ENCODE measurements around the gene CHP1. TPM values are rescaled to one million over a fixed set of nuclear protein-coding genes. Genes with fewer than 3 reads are reported as not detected.
"Not testable (repeated sequence)": the region's sequence is repeated elsewhere in the genome, so short reads cannot be mapped to it uniquely, and the experiment has no call there.

CHP1 gene
- total and polyA plus RNA-seq, 7 experiments from 2014 or later, result 11.0 to 70.6 (median 21.1) TPM

DNA sequence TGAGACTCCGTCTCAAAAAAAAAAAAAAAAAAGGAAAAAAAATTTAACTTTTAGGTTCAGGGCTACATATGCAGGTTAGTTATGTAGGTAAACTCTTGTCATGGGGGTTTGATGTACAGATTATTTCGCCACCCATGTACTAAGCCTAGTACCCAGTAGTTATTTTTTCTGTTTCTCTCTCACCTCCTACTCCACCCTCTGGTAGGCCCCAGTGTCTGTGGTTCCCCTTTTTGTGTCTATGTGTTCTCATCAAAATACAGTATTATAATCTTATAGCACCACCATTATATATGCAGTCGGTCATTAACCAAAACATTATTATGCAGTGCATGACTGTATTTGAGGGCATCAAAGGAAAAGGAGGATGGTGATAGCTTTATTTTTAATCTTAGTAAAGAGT, 47.3 kb downstream of the CHP1 start:
- Mint-ChIP-seq H3K27ac (peak overlapping the region in 2 of 9 donors; percentile 12 to 50), H3K9me3 (no peaks in the 10 kb centered on the region), H3K4me1 (peaks cover 0 to 9% (median 9%) of the 10 kb centered on the region in 7 donors), H3K36me3 (peaks cover 0 to 23% (median 8%) of the 10 kb centered on the region in 5 donors), H3K4me3 (no peak overlapping the region), H3K27me3 (no peaks in the 10 kb centered on the region)
- no peak overlapping the region for H3K27ac ChIP-seq (ENCODE audit: low read depth, low read length)
- intact Hi-C loops (cut with micrococcal nuclease), result no loop called here
- ChIA-PET POLR2A (interaction anchor here (0.7 kb wide), 1 partner anchor 1212 kb away, joined by 3 read pairs; the partner anchor contains the start of gene ZNF106), CTCF (interaction anchor here (0.7 kb wide), 1 partner anchor 1623 kb away, joined by 4 read pairs; no protein-coding TSS in a partner anchor)
- H3K36me3 ChIP-seq (ENCODE audit: control insufficient read depth in 2 of 3, insufficient read depth in 3 of 3, low read length in 3 of 3), result peaks cover 0 to 7% (median 0%) of the 10 kb centered on the region in 3 experiments
- no peaks in the 10 kb centered on the region for H3K9me3 ChIP-seq (ENCODE audit: control insufficient read depth in 2 of 3, low read length in 3 of 3)
- H3K4me1 ChIP-seq (ENCODE audit: control insufficient read depth in 2 of 2, insufficient read depth in 2 of 2, low read length in 2 of 2), result peaks cover 4 to 6% of the 10 kb centered on the region in 2 donors
- DNase-seq (no peak), ATAC-seq (no peak)
- H3K27me3 ChIP-seq (ENCODE audit: control insufficient read depth in 2 of 2, insufficient read depth in 2 of 2, low read length in 2 of 2), result no peaks in the 10 kb centered on the region
- no peak overlapping the region for H3K4me3 ChIP-seq (ENCODE audit: low read length)

DNA sequence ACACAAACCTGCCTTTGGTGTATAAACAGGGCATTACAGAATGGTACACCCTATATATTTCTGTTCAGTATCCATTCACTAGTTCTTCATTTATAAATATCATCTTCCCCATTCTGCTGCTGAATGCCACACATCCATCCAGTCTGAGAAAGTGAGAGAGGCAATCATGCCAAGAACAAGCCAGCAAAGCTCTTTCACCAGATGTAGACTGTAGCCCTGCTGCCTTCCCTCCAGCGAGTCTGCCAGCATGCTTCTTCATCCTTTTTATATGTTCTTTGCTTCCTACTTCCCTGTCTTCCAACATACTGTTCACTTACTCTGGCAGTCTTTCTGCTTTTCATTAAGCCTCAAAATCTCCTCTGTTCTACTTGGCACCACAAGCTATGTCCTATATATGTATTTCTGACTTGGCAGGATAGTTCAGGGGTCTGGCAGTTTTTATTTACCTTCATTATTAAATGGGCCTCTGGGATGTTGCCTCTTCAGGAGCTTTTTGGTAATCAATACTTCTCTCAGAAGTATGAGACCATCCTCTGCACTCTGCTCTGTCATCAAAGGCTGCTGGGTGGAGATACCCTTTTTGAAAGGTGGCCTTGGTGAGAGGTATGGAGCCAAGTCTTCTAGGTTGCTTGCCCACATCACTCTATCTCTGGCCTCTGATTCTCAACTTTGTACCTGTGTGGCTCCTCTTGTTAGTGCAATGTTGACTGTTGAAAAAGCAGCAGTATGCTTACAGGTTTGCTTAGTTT, 48.6 kb downstream of the CHP1 start:
- Histone ChIP-seq H3K4me3 (ENCODE audit: low read length) (no peak overlapping the region), H3K36me3 (ENCODE audit: control insufficient read depth in 2 of 3, insufficient read depth in 3 of 3, low read length in 3 of 3) (peaks cover 0 to 7% (median 6%) of the 10 kb centered on the region in 3 experiments), H3K4me1 (ENCODE audit: control insufficient read depth in 2 of 2, insufficient read depth in 2 of 2, low read length in 2 of 2) (peaks cover 6 to 7% of the 10 kb centered on the region in 2 donors), H3K9me3 (ENCODE audit: control insufficient read depth in 2 of 3, low read length in 3 of 3) (no peaks in the 10 kb centered on the region), H3K27ac (ENCODE audit: low read depth, low read length) (no peak overlapping the region), H3K27me3 (ENCODE audit: control insufficient read depth in 2 of 2, insufficient read depth in 2 of 2, low read length in 2 of 2) (no peaks in the 10 kb centered on the region)
- DNase-seq, result no peak
- Mint-ChIP-seq H3K4me3 (no peak overlapping the region), H3K36me3 (peaks cover under 1 to 30% (median 13%) of the 10 kb centered on the region in 5 donors), H3K27me3 (peaks cover 0 to 2% (median 0%) of the 10 kb centered on the region in 5 donors), H3K27ac (peak overlapping the region in 4 of 9 donors; percentile 8 to 59 (median 25)), H3K9me3 (peaks cover 0 to 5% (median 0%) of the 10 kb centered on the region in 11 donors), H3K4me1 (peaks cover 2 to 19% (median 17%) of the 10 kb centered on the region in 7 donors)
- ChIA-PET CTCF (no interaction called here), POLR2A (interaction anchor here (0.6 kb wide), 1 partner anchor 86 kb away, joined by 3 read pairs; no protein-coding TSS in a partner anchor)
- intact Hi-C loops (cut with micrococcal nuclease), result loop anchor here (5.0 to 10.0 kb wide), 4 partner anchors 263 to 995 kb away; partner anchors contain the start of genes GANC (in 1 of the 2), MAPKBP1 (in 1 of the 2), MGA (in 1 of the 2) and RPAP1 (in 1 of the 2)
- no peak for ATAC-seq

DNA sequence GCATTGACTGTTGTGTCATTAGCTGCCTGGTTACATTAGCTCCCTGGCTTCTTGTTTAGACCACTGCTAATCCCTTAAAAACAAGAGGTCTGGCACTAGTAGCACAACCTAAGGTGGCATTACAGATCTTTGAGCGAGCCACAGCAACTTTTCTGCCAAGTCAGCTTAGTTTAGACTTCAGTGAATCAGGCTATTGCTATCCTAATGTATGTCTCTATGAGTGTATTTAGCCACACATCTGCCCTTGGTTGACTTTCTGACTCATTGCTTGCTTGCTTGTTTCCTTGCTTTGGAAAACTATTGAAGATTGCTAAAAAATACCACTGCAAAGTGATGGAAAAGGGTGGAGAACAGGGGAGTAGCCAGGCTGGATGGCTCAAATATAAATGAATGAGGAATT, 50.2 kb downstream of the CHP1 start:
- peaks cover 0 to 5% (median 0%) of the 10 kb centered on the region in 11 donors for H3K9me3 Mint-ChIP-seq
- DNase-seq, result no peak
- H3K27ac Mint-ChIP-seq, result peak overlapping the region in 2 of 9 donors; percentile 13 to 49
- Histone ChIP-seq H3K27ac (ENCODE audit: low read depth, low read length) (no peak overlapping the region), H3K4me1 (ENCODE audit: control insufficient read depth in 2 of 2, insufficient read depth in 2 of 2, low read length in 2 of 2) (peaks cover 17% of the 10 kb centered on the region in 2 donors), H3K27me3 (ENCODE audit: control insufficient read depth in 2 of 2, insufficient read depth in 2 of 2, low read length in 2 of 2) (no peaks in the 10 kb centered on the region), H3K9me3 (ENCODE audit: control insufficient read depth in 2 of 3, low read length in 3 of 3) (no peaks in the 10 kb centered on the region), H3K4me3 (ENCODE audit: low read length) (no peak overlapping the region), H3K36me3 (ENCODE audit: control insufficient read depth in 2 of 3, insufficient read depth in 3 of 3, low read length in 3 of 3) (peaks cover 0 to 8% (median 7%) of the 10 kb centered on the region in 3 experiments)
- peaks cover 9 to 42% (median 25%) of the 10 kb centered on the region in 5 donors for H3K36me3 Mint-ChIP-seq
- H3K4me3 Mint-ChIP-seq, result no peak overlapping the region
- ChIA-PET CTCF (no interaction called here), POLR2A (no interaction called here)
- peaks cover 11 to 33% (median 30%) of the 10 kb centered on the region in 7 donors for H3K4me1 Mint-ChIP-seq
- intact Hi-C loops (cut with micrococcal nuclease), result loop anchor here (5.0 to 10.0 kb wide), 4 partner anchors 261 to 994 kb away; partner anchors contain the start of genes GANC (in 1 of the 2), MAPKBP1 (in 1 of the 2), MGA (in 1 of the 2) and RPAP1 (in 1 of the 2)
- no peak for ATAC-seq
- peaks cover 0 to 2% (median 0%) of the 10 kb centered on the region in 5 donors for H3K27me3 Mint-ChIP-seq

DNA sequence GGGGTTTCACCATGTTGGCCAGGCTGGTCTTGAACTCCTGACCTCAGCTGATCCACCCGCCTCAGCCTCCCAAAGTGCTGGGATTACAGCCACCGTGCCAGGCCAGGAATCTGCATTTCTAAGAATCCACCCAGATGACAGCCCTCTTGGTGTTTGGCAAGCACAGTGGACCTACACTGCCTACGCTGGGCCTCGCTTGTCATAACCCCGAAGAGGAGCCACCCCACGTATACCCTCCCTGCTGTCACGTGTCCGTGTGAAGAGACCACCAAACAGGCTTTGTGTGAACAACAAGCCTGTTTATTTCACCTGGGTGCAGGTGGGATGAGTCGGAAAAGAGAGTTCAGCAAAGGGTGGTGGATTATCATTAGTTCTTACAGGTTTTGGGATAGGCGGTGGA, 51.4 kb downstream of the CHP1 start:
- H3K9me3 ChIP-seq (ENCODE audit: control insufficient read depth in 2 of 3, low read length in 3 of 3); CTCF ChIA-PET; ATAC-seq; DNase-seq; H3K9me3 Mint-ChIP-seq; H3K27me3 ChIP-seq (ENCODE audit: control insufficient read depth in 2 of 2, insufficient read depth in 2 of 2, low read length in 2 of 2); H3K27me3 Mint-ChIP-seq; H3K4me3 ChIP-seq (ENCODE audit: low read length); H3K27ac ChIP-seq (ENCODE audit: low read depth, low read length): not testable (repeated sequence)
- intact Hi-C loops (cut with micrococcal nuclease), result loop anchor here (2.0 to 10.0 kb wide), 5 partner anchors 260 to 1824 kb away; partner anchors contain the start of genes GANC (in 1 of the 2), MAPKBP1 (in 1 of the 2), MGA (in 1 of the 2) and RPAP1 (in 1 of the 2)
- H3K36me3 ChIP-seq (ENCODE audit: control insufficient read depth in 2 of 3, insufficient read depth in 3 of 3, low read length in 3 of 3), result peaks cover 0 to 19% (median 13%) of the 10 kb centered on the region in 3 experiments
- H3K27ac Mint-ChIP-seq, result peak overlapping the region; percentile 95 to 99 (median 97)
- peaks cover 17 to 42% (median 39%) of the 10 kb centered on the region in 7 donors for H3K4me1 Mint-ChIP-seq
- POLR2A ChIA-PET, result interaction anchor here (1.1 to 1.9 kb wide), 3 partner anchors 10 to 51 kb away, joined by 4 to 13 read pairs (median 5); partner anchors contain the start of genes CHP1, EXD1, NUSAP1 and OIP5
- peak overlapping the region; percentile 90 to 100 (median 92) for H3K4me3 Mint-ChIP-seq
- H3K4me1 ChIP-seq (ENCODE audit: control insufficient read depth in 2 of 2, insufficient read depth in 2 of 2, low read length in 2 of 2), result peaks cover 17 to 28% of the 10 kb centered on the region in 2 donors
- peaks cover 10 to 45% (median 30%) of the 10 kb centered on the region in 5 donors for H3K36me3 Mint-ChIP-seq

DNA sequence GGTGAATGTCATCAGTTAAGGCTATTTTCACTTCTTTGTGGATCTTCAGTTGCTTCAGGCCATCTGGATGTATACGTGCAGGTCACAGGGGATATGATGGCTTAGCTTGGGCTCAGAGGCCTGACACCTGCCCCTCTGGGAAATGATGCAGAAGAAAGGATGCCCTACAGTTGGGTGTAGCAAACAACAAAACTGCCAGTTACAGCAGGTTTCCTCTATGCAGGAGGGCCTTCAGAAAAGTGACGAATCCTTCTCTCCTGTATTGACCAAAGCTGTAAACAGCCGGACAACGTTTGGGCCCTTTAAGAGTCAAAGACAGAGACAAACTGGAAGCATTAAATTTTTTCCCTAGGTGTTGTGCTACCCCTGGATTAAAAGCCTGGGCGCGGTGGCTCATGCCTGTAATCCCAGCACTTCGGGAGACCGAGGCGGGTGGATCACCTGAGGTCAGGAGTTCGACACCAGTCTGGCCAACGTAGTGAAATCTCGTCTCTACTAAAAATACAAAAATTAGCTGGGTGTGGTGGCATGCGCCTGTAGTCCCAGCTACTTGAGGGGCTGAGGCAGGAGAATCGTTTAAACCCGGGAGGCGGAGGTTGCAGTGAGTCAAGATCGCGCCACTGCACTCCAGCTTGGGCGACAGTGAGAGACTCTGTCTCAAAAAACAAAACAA, 52.0 kb downstream of the CHP1 start:
- Histone ChIP-seq H3K4me1 (ENCODE audit: control insufficient read depth in 2 of 2, insufficient read depth in 2 of 2, low read length in 2 of 2) (peaks cover 18 to 29% of the 10 kb centered on the region in 2 donors), H3K4me3 (ENCODE audit: low read length) (peak overlapping the region; percentile 89), H3K27ac (ENCODE audit: low read depth, low read length) (peak overlapping the region; percentile 91), H3K36me3 (ENCODE audit: control insufficient read depth in 2 of 3, insufficient read depth in 3 of 3, low read length in 3 of 3) (peaks cover 2 to 24% (median 15%) of the 10 kb centered on the region in 3 experiments)
- H3K9me3 ChIP-seq (ENCODE audit: control insufficient read depth in 2 of 3, low read length in 3 of 3); ATAC-seq; H3K9me3 Mint-ChIP-seq; DNase-seq; H3K27me3 ChIP-seq (ENCODE audit: control insufficient read depth in 2 of 2, insufficient read depth in 2 of 2, low read length in 2 of 2); H3K27me3 Mint-ChIP-seq: not testable (repeated sequence)
- CTCF ChIA-PET, result interaction anchor here (0.8 kb wide), 1 partner anchor 52 kb away, joined by 3 read pairs; the partner anchor contains the start of gene CHP1
- Mint-ChIP-seq H3K4me1 (peaks cover 17 to 46% (median 43%) of the 10 kb centered on the region in 7 donors), H3K4me3 (peak overlapping the region; percentile 90 to 100 (median 92)), H3K27ac (peak overlapping the region; percentile 95 to 99 (median 97)), H3K36me3 (peaks cover 12 to 47% (median 32%) of the 10 kb centered on the region in 5 donors)
- POLR2A ChIA-PET, result interaction anchor here (0.5 to 1.9 kb wide), 11 partner anchors 9 to 1359 kb away, joined by 3 to 13 read pairs (median 3); partner anchors contain the start of genes CHP1, DNAJC17, EXD1 and NUSAP1
- intact Hi-C loops (cut with micrococcal nuclease), result loop anchor here (1.0 to 10.0 kb wide), 10 partner anchors 49 to 1824 kb away; partner anchors contain the start of genes CHAC1 (in 1 of the 2), CHP1 (in 1 of the 2), GANC (in 1 of the 2) and MAPKBP1 (in 1 of the 2)

All from naive thymus-derived CD4-positive, alpha-beta T cell (primary cell).